Measurements from ENCODE around the gene RASA4B. TPM values are rescaled to one million over a fixed set of nuclear protein-coding genes. Genes with fewer than 3 reads are reported as not detected.
"Not testable (repeated sequence)": the region's sequence is repeated elsewhere in the genome, so short reads cannot be mapped to it uniquely, and the experiment has no call there.

RASA4B gene
- total and polyA plus RNA-seq, 2 of the 4 experiments (the other 2 are of a cell fraction): 1.8 to 7.7 TPM

DNA sequence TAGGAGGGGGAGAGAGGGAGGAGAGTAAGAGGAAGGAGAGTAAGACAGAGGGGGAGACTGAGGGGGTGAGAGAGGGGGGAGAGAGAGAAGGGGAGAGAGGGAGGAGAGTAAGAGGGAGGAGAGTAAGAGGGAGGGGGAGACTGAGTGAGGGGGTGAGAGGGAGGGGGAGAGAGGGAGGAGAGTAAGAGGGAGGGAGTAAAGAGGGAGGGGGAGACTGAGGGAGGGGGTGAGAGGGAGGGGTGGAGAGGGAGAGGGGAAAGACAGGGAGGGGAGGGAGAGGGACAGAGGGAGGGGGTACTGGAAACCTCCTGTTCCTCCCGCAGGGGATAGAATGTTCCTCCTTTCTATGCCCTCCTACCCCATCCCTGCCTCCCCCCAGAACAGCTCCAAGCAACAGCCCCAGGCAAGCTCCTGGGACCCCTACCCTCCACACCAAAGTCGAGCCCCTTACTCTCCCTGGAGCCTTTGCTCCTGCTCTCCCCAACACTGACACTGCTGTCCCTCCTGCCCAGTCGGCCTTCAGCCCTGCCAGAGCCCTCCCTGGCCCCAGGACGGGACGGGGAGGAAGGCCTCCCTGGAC, 4.8 kb downstream of the RASA4B start:
- no CpG with 5 or more reads among the region's 5 CpGs for WGBS, 2 experiments (ENCODE audit: extremely low coverage in 2 of 2, insufficient read length in 1 of 2)
- 0 out of 2 replicates have a peak overlapping the region, but pooled peaks have one; percentile 32 for H3K56ac ChIP-seq (ENCODE audit: extremely low read depth, insufficient read depth, low read length)
- H3K23ac ChIP-seq (ENCODE audit: low read depth, low read length): peak overlapping the region; percentile 31; the same call in 1 of the 2 replicates
- H2BK20ac ChIP-seq (ENCODE audit: low read depth, low read length); H4K5ac ChIP-seq (ENCODE audit: low read depth, low read length); dilution Hi-C loops (cut with HindIII; ENCODE audit: low sequenced_read_pairs, unreplicated experiment); BruUV-seq (replicated peaks); H3K36me3 ChIP-seq (ENCODE audit: control insufficient read depth, insufficient read depth, low read length); H2AFZ ChIP-seq (replicated peaks; ENCODE audit: low read length, poor library complexity); H3K27me3 ChIP-seq (ENCODE audit: control insufficient read depth, insufficient read depth, low read length); H4K20me1 ChIP-seq (ENCODE audit: insufficient read depth, low read length); H2AK9ac ChIP-seq (replicated peaks; ENCODE audit: low read depth, low read length, poor library complexity); H3K79me1 ChIP-seq (ENCODE audit: low read depth in 1 of 2, low read length in 2 of 2); H3K18ac ChIP-seq (ENCODE audit: low read depth, low read length); in situ Hi-C loops (cut with MboI; ENCODE audit: low sequenced_read_pairs); POLR2A ChIA-PET (ENCODE audit: unreplicated experiment); intact Hi-C loops (cut with micrococcal nuclease); H3K9me1 ChIP-seq (ENCODE audit: insufficient read depth, low read length); CTCF ChIA-PET; H3K9me3 ChIP-seq (ENCODE audit: control insufficient read depth, insufficient read depth, low read length); H3K4me1 ChIP-seq (ENCODE audit: control insufficient read depth, insufficient read depth, low read length): not testable (repeated sequence)
- peak; percentile 74 for DNase-seq
- ATAC-seq (ENCODE audit: low read depth): peak; percentile 9
- peak overlapping the region; percentile 26; the same call in 1 of the 2 replicates for H3K4me3 ChIP-seq (ENCODE audit: insufficient read depth, low read depth, low read length)
- H3K27ac ChIP-seq (ENCODE audit: insufficient read depth, low read length): peak overlapping the region; percentile 45; the same call in 1 of the 2 replicates
- peak overlapping the region; percentile 96 for H3K14ac ChIP-seq (replicated peaks; ENCODE audit: low read depth, low read length)
- peak overlapping the region; percentile 50; the same call in 1 of the 2 replicates for H3K4me2 ChIP-seq (ENCODE audit: low read depth, low read length)
- peak overlapping the region; percentile 92 for H3K4ac ChIP-seq (ENCODE audit: low read depth, low read length)
- H4K8ac ChIP-seq (ENCODE audit: low read depth in 2 of 2, low read length in 2 of 2): peak overlapping the region; percentile 91 to 95; a peak in 3 of 4 replicates
- H2BK15ac ChIP-seq (ENCODE audit: low read depth, low read length): peak overlapping the region; percentile 99; the same call in 1 of the 3 replicates
- peak overlapping the region; percentile 57 for H3K9ac ChIP-seq (ENCODE audit: low read depth, low read length)
- H2AK5ac ChIP-seq (ENCODE audit: low read depth, low read length): peak overlapping the region; percentile 98
- TF ChIP-seq MAZ (IDR thresholded peaks at IDR 0.05; ENCODE audit: borderline replicate concordance, low read depth, low read length): peak; percentile 66
- H2BK5ac ChIP-seq (ENCODE audit: low read depth, low read length, poor library complexity, severe bottlenecking): peak overlapping the region; percentile 72
- peak overlapping the region; percentile 89 for H2BK120ac ChIP-seq (ENCODE audit: low read depth, low read length)
- H4K91ac ChIP-seq (ENCODE audit: insufficient read depth, low read depth, low read length): peak overlapping the region; percentile 75

GRCh38 chr7:102511860-102512522, 5.6 kb downstream of the RASA4B start:
- POLR2A ChIA-PET (ENCODE audit: unreplicated experiment); H3K56ac ChIP-seq (ENCODE audit: extremely low read depth, insufficient read depth, low read length); H3K9me3 ChIP-seq (ENCODE audit: control insufficient read depth, insufficient read depth, low read length); H4K91ac ChIP-seq (ENCODE audit: insufficient read depth, low read depth, low read length); H3K4me1 ChIP-seq (ENCODE audit: control insufficient read depth, insufficient read depth, low read length); H3K36me3 ChIP-seq (ENCODE audit: control insufficient read depth, insufficient read depth, low read length); H3K18ac ChIP-seq (ENCODE audit: low read depth, low read length); intact Hi-C loops (cut with micrococcal nuclease); H2BK5ac ChIP-seq (ENCODE audit: low read depth, low read length, poor library complexity, severe bottlenecking); BruUV-seq (replicated peaks); in situ Hi-C loops (cut with MboI; ENCODE audit: low sequenced_read_pairs); H2AK9ac ChIP-seq (replicated peaks; ENCODE audit: low read depth, low read length, poor library complexity); H3K27me3 ChIP-seq (ENCODE audit: control insufficient read depth, insufficient read depth, low read length); H3K79me1 ChIP-seq (ENCODE audit: low read depth in 1 of 2, low read length in 2 of 2); H3K9ac ChIP-seq (ENCODE audit: low read depth, low read length); CTCF ChIA-PET; H2BK120ac ChIP-seq (ENCODE audit: low read depth, low read length); H4K8ac ChIP-seq (ENCODE audit: low read depth in 2 of 2, low read length in 2 of 2); H2BK15ac ChIP-seq (ENCODE audit: low read depth, low read length); H2BK20ac ChIP-seq (ENCODE audit: low read depth, low read length); H3K4me3 ChIP-seq (ENCODE audit: insufficient read depth, low read depth, low read length); dilution Hi-C loops (cut with HindIII; ENCODE audit: low sequenced_read_pairs, unreplicated experiment); H3K23ac ChIP-seq (ENCODE audit: low read depth, low read length); H4K20me1 ChIP-seq (ENCODE audit: insufficient read depth, low read length); H3K14ac ChIP-seq (replicated peaks; ENCODE audit: low read depth, low read length); H2AK5ac ChIP-seq (ENCODE audit: low read depth, low read length); H3K27ac ChIP-seq (ENCODE audit: insufficient read depth, low read length); H4K5ac ChIP-seq (ENCODE audit: low read depth, low read length); H3K4me2 ChIP-seq (ENCODE audit: low read depth, low read length); H2AFZ ChIP-seq (replicated peaks; ENCODE audit: low read length, poor library complexity); H3K9me1 ChIP-seq (ENCODE audit: insufficient read depth, low read length); H3K4ac ChIP-seq (ENCODE audit: low read depth, low read length); DNase-seq: not testable (repeated sequence)
- no CpG with 5 or more reads among the region's 30 CpGs for WGBS, 2 experiments (ENCODE audit: extremely low coverage in 2 of 2, insufficient read length in 1 of 2)
- ATAC-seq (ENCODE audit: low read depth): peak; percentile 80
